GM19025 (cell line): ENCODE measurements around the gene ALG5.

Experiments
- ATAC-seq: cut with Tn5 transposase; IDR thresholded peaks from one replicate; pipeline ENCODE4 v1.9.1; 2021; ENCODE audit warnings: mild to moderate bottlenecking, low read depth, moderate library complexity; ENCODE audit not compliant: unreplicated experiment

ALG5 gene

GRCh38 chr13:36981156-36981743, 17.9 kb downstream of the ALG5 start:
- ATAC-seq: no peak

- no peak for ATAC-seq
Measured at GRCh38 chr13:36979361-36980050, 19.6 kb downstream of the ALG5 start.

GRCh38 chr13:36975172-36975571, 24.0 kb downstream of the ALG5 start:
- no peak for ATAC-seq

GRCh38 chr13:36973621-36974295, 25.4 kb downstream of the ALG5 start:
- peak; percentile 64 for ATAC-seq

- ATAC-seq: no peak
Measured at GRCh38 chr13:36973009-36973408, 26.1 kb downstream of the ALG5 start.

- no peak for ATAC-seq
Measured at GRCh38 chr13:36966404-36966803, 32.7 kb downstream of the ALG5 start.

- no peak for ATAC-seq
Measured at GRCh38 chr13:36965767-36966166, 33.4 kb downstream of the ALG5 start.

- ATAC-seq: no peak
Measured at GRCh38 chr13:36959456-36960116, 39.6 kb downstream of the ALG5 start.

- ATAC-seq: no peak
Measured at GRCh38 chr13:36954542-36954941, 44.6 kb downstream of the ALG5 start.

GRCh38 chr13:36950920-36951319, 48.2 kb downstream of the ALG5 start:
- no peak for ATAC-seq

GRCh38 chr13:36950330-36950729, 48.8 kb downstream of the ALG5 start:
- no peak for ATAC-seq

GRCh38 chr13:36945078-36945477, 54.1 kb downstream of the ALG5 start:
- no peak for ATAC-seq

- no peak for ATAC-seq
Measured at GRCh38 chr13:36925603-36926002, 73.5 kb downstream of the ALG5 start.

- ATAC-seq: no peak
Measured at GRCh38 chr13:36924001-36924400, 75.1 kb downstream of the ALG5 start.

GRCh38 chr13:36921631-36922301, 77.4 kb downstream of the ALG5 start:
- ATAC-seq: no peak

- no peak for ATAC-seq
Measured at GRCh38 chr13:36920616-36921185, 78.4 kb downstream of the ALG5 start.

- peak; percentile 49 for ATAC-seq
Measured at GRCh38 chr13:36919833-36920615, 79.1 kb downstream of the ALG5 start, which contains the start of gene SMAD9. TSS of gene SMAD9 (minus strand) at chr13:36920238. CDS start at chr13:36879689, 40,549 bp downstream.

GRCh38 chr13:36919171-36919832, 79.8 kb downstream of the ALG5 start:
- no peak for ATAC-seq
